Peyer's patch (tissue), 4 donors: ENCODE data around the gene PAOX.
"Not testable (repeated sequence)": the region's sequence is repeated elsewhere in the genome, so short reads cannot be mapped to it uniquely, and the experiment has no call there.

Experiments used
- POLR2A ChIP-seq, 2 donors: fragments of 450-650 bp; IDR thresholded peaks; one replicate each; pipeline ENCODE4 v1.5.1; 2017; ENCODE audit warnings: antibody characterized with exemption in 2 of 2, mild to moderate bottlenecking in 2 of 2, moderate library complexity in 2 of 2
- TF ChIP-seq, protein P1 (sequence below), 6 experiments: fragments of 450-650 bp in 4 of 6; fragments of 200-600 bp in 2 of 6; sonication (generic) in 1 of 6; IDR thresholded peaks; one replicate each; pipeline ENCODE4 v1.5.1; 2017 to 2019; ENCODE audit warnings: antibody characterized with exemption in 6 of 6, mild to moderate bottlenecking in 3 of 6, moderate library complexity in 1 of 6

DNA sequence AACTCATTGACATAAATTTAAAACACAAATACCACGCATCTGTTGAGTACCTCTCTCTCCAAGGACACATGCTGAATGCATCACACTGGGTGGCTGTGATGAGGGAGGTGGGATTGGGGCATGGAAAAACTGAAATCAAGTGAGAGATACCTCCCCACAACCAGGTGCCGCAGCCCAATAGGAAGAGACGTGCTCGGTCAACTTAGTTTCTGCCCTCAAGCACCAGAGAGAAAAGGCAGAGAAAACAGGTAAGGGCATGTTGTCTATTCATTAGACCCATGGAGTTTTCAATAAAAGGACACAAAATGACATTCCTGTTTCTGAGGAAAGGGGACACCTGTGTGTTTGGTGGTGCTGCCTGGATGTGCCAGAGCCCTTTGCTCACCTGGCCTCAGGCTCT is 50.5 kb downstream of the PAOX start:
- TF ChIP-seq, protein P1, sequence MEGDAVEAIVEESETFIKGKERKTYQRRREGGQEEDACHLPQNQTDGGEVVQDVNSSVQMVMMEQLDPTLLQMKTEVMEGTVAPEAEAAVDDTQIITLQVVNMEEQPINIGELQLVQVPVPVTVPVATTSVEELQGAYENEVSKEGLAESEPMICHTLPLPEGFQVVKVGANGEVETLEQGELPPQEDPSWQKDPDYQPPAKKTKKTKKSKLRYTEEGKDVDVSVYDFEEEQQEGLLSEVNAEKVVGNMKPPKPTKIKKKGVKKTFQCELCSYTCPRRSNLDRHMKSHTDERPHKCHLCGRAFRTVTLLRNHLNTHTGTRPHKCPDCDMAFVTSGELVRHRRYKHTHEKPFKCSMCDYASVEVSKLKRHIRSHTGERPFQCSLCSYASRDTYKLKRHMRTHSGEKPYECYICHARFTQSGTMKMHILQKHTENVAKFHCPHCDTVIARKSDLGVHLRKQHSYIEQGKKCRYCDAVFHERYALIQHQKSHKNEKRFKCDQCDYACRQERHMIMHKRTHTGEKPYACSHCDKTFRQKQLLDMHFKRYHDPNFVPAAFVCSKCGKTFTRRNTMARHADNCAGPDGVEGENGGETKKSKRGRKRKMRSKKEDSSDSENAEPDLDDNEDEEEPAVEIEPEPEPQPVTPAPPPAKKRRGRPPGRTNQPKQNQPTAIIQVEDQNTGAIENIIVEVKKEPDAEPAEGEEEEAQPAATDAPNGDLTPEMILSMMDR (IDR thresholded peaks at IDR 0.05): not testable (repeated sequence)
- not testable (repeated sequence) for TF ChIP-seq POLR2A (IDR thresholded peaks at IDR 0.05)
